ENCODE measurements around the gene GNE.

The GNE gene

GRCh38 chr9:36292641-36293040, 34.4 kb upstream of the GNE start:
- Histone ChIP-seq H3K9me3 (no peaks in the 10 kb centered on the region), H3K36me3 (no peaks in the 10 kb centered on the region), H3K27ac (no peak overlapping the region), H3K4me1 (no peaks in the 10 kb centered on the region), H3K9ac (no peak overlapping the region), H3K4me3 (no peak overlapping the region), H3K27me3 (no peaks in the 10 kb centered on the region), H3K4me2 (no peak overlapping the region), H4K20me1 (no peaks in the 10 kb centered on the region)
- no peak for TF ChIP-seq Cebpa-rat (IDR thresholded peaks at IDR 0.05)

GRCh38 chr9:36290996-36291395, 32.7 kb upstream of the GNE start:
- no peak overlapping the region for H3K4me2 ChIP-seq
- no peak for TF ChIP-seq Cebpa-rat (IDR thresholded peaks at IDR 0.05)
- no peak overlapping the region for H3K9ac ChIP-seq
- no peak overlapping the region for H3K4me3 ChIP-seq
- no peaks in the 10 kb centered on the region for H3K4me1 ChIP-seq
- H3K27ac ChIP-seq = no peak overlapping the region
- H3K36me3 ChIP-seq = no peaks in the 10 kb centered on the region
- H3K27me3 ChIP-seq = no peaks in the 10 kb centered on the region
- H4K20me1 ChIP-seq = no peaks in the 10 kb centered on the region
- no peaks in the 10 kb centered on the region for H3K9me3 ChIP-seq

GRCh38 chr9:36289836-36290435, 31.7 kb upstream of the GNE start:
- Histone ChIP-seq H4K20me1 (no peaks in the 10 kb centered on the region), H3K4me3 (no peak overlapping the region), H3K9ac (no peak overlapping the region), H3K27ac (no peak overlapping the region), H3K9me3 (no peaks in the 10 kb centered on the region), H3K36me3 (no peaks in the 10 kb centered on the region), H3K4me1 (no peaks in the 10 kb centered on the region), H3K27me3 (no peaks in the 10 kb centered on the region), H3K4me2 (no peak overlapping the region)
- no peak for TF ChIP-seq Cebpa-rat (IDR thresholded peaks at IDR 0.05)

GRCh38 chr9:36288070-36288469, 29.8 kb upstream of the GNE start:
- no peak overlapping the region for H3K27ac ChIP-seq
- no peaks in the 10 kb centered on the region for H3K4me1 ChIP-seq
- no peak overlapping the region for H3K4me3 ChIP-seq
- no peak overlapping the region for H3K4me2 ChIP-seq
- H3K9me3 ChIP-seq = no peaks in the 10 kb centered on the region
- H3K27me3 ChIP-seq = no peaks in the 10 kb centered on the region
- H3K36me3 ChIP-seq = no peaks in the 10 kb centered on the region
- H3K9ac ChIP-seq = no peak overlapping the region
- no peaks in the 10 kb centered on the region for H4K20me1 ChIP-seq
- TF ChIP-seq Cebpa-rat (IDR thresholded peaks at IDR 0.05) = no peak

GRCh38 chr9:36286388-36286787, 28.1 kb upstream of the GNE start:
- Histone ChIP-seq H3K36me3 (no peaks in the 10 kb centered on the region), H3K4me3 (no peak overlapping the region), H3K27me3 (no peaks in the 10 kb centered on the region), H3K9me3 (no peaks in the 10 kb centered on the region), H3K4me2 (no peak overlapping the region), H3K4me1 (no peaks in the 10 kb centered on the region), H3K27ac (no peak overlapping the region), H4K20me1 (no peaks in the 10 kb centered on the region), H3K9ac (no peak overlapping the region)
- no peak for TF ChIP-seq Cebpa-rat (IDR thresholded peaks at IDR 0.05)

GRCh38 chr9:36284226-36284625, 26.0 kb upstream of the GNE start:
- H3K4me1 ChIP-seq = no peaks in the 10 kb centered on the region
- H3K9me3 ChIP-seq = no peaks in the 10 kb centered on the region
- H3K27ac ChIP-seq = no peak overlapping the region
- TF ChIP-seq Cebpa-rat (IDR thresholded peaks at IDR 0.05) = no peak
- H3K9ac ChIP-seq = no peak overlapping the region
- no peak overlapping the region for H3K4me3 ChIP-seq
- no peak overlapping the region for H3K4me2 ChIP-seq
- H4K20me1 ChIP-seq = no peaks in the 10 kb centered on the region
- no peaks in the 10 kb centered on the region for H3K36me3 ChIP-seq
- H3K27me3 ChIP-seq = no peaks in the 10 kb centered on the region

GRCh38 chr9:36282275-36282674, 24.0 kb upstream of the GNE start:
- no peak for TF ChIP-seq Cebpa-rat (IDR thresholded peaks at IDR 0.05)
- H3K9me3 ChIP-seq = no peaks in the 10 kb centered on the region
- no peak overlapping the region for H3K27ac ChIP-seq
- no peaks in the 10 kb centered on the region for H3K27me3 ChIP-seq
- no peaks in the 10 kb centered on the region for H3K4me1 ChIP-seq
- no peaks in the 10 kb centered on the region for H4K20me1 ChIP-seq
- H3K9ac ChIP-seq = no peak overlapping the region
- no peak overlapping the region for H3K4me2 ChIP-seq
- no peak overlapping the region for H3K4me3 ChIP-seq
- no peaks in the 10 kb centered on the region for H3K36me3 ChIP-seq

GRCh38 chr9:36280989-36281388, 22.7 kb upstream of the GNE start:
- no peak for TF ChIP-seq Cebpa-rat (IDR thresholded peaks at IDR 0.05)
- Histone ChIP-seq H3K9ac (no peak overlapping the region), H3K36me3 (no peaks in the 10 kb centered on the region), H3K9me3 (no peaks in the 10 kb centered on the region), H3K27me3 (no peaks in the 10 kb centered on the region), H4K20me1 (no peaks in the 10 kb centered on the region), H3K27ac (no peak overlapping the region), H3K4me2 (no peak overlapping the region), H3K4me3 (no peak overlapping the region), H3K4me1 (no peaks in the 10 kb centered on the region)

- no peaks in the 10 kb centered on the region for H4K20me1 ChIP-seq
Observed at GRCh38 chr9:36278243-36278642, 20.0 kb upstream of the GNE start.

GRCh38 chr9:36276781-36277181, 18.5 kb upstream of the GNE start:
- Histone ChIP-seq H3K4me3 (no peak overlapping the region), H3K9me3 (no peaks in the 10 kb centered on the region), H3K9ac (no peak overlapping the region), H3K4me1 (no peaks in the 10 kb centered on the region), H3K27me3 (no peaks in the 10 kb centered on the region), H3K27ac (no peak overlapping the region), H3K36me3 (no peaks in the 10 kb centered on the region), H4K20me1 (no peaks in the 10 kb centered on the region), H3K4me2 (no peak overlapping the region)
- no peak for TF ChIP-seq Cebpa-rat (IDR thresholded peaks at IDR 0.05)

More at GRCh38 chr9:36278243-36278642, 20.0 kb upstream of the GNE start:
- H3K4me1 ChIP-seq = no peaks in the 10 kb centered on the region
- H3K27ac ChIP-seq = no peak overlapping the region
- no peak overlapping the region for H3K4me2 ChIP-seq
- H3K9me3 ChIP-seq = no peaks in the 10 kb centered on the region
- H3K27me3 ChIP-seq = no peaks in the 10 kb centered on the region
- no peak overlapping the region for H3K4me3 ChIP-seq
- no peak overlapping the region for H3K9ac ChIP-seq
- no peaks in the 10 kb centered on the region for H3K36me3 ChIP-seq
- no peak for TF ChIP-seq Cebpa-rat (IDR thresholded peaks at IDR 0.05)

GRCh38 chr9:36276254-36276653, 18.0 kb upstream of the GNE start:
- no peak overlapping the region for H3K4me2 ChIP-seq
- no peak for TF ChIP-seq Cebpa-rat (IDR thresholded peaks at IDR 0.05)
- no peaks in the 10 kb centered on the region for H3K4me1 ChIP-seq
- H3K27ac ChIP-seq = no peak overlapping the region
- no peaks in the 10 kb centered on the region for H3K9me3 ChIP-seq
- H3K27me3 ChIP-seq = no peaks in the 10 kb centered on the region
- H4K20me1 ChIP-seq = no peaks in the 10 kb centered on the region
- no peaks in the 10 kb centered on the region for H3K36me3 ChIP-seq
- no peak overlapping the region for H3K9ac ChIP-seq
- no peak overlapping the region for H3K4me3 ChIP-seq

All from BLaER1 (cell line).